Endodermal cell (in vitro differentiated cells): Measurements from ENCODE around the gene TAAR1. TPM values are rescaled to one million over a fixed set of nuclear protein-coding genes. Genes with fewer than 3 reads are reported as not detected.

Experiments
- DNase-seq: peaks from one replicate; pipeline ENCODE4 v3.0.0-alpha.2; 2017
- H3K27ac ChIP-seq: 2 replicates; pipeline ENCODE4 v1.5.1; 2013; ENCODE audit warnings: mild to moderate bottlenecking, low read depth, low read length, moderate library complexity
- H3K27me3 ChIP-seq: 2 replicates; pipeline ENCODE4 v1.6.1; 2013; ENCODE audit warnings: mild to moderate bottlenecking, low read length, moderate library complexity; ENCODE audit not compliant: insufficient read depth, control insufficient read depth, poor library complexity, severe bottlenecking
- H3K36me3 ChIP-seq: 2 replicates; pipeline ENCODE4 v1.7.0; 2013; ENCODE audit warnings: mild to moderate bottlenecking, low read length, moderate library complexity; ENCODE audit not compliant: control insufficient read depth, insufficient read depth
- H3K4me1 ChIP-seq: one replicate; pipeline ENCODE4 v1.7.0; 2013; ENCODE audit warnings: low read length; ENCODE audit not compliant: control insufficient read depth, insufficient read depth
- H3K4me3 ChIP-seq: 2 replicates; pipeline ENCODE4 v1.5.1; 2013; ENCODE audit warnings: mild to moderate bottlenecking, low read length, moderate library complexity
- H3K9ac ChIP-seq: 2 replicates; pipeline ENCODE4 v1.6.1; 2013; ENCODE audit warnings: mild to moderate bottlenecking, low read length, moderate library complexity; ENCODE audit not compliant: poor library complexity, severe bottlenecking; ENCODE audit errors: extremely low read depth
- H3K9me3 ChIP-seq: 2 replicates; pipeline ENCODE4 v1.6.1; 2013; ENCODE audit warnings: mild to moderate bottlenecking, low read length, moderate library complexity; ENCODE audit not compliant: control insufficient read depth
- H3K27ac Mint-ChIP-seq: 2 replicates; pipeline ENCODE4 v1.8.0; 2020; ENCODE audit warnings: mixed read lengths
- H3K27me3 Mint-ChIP-seq: 2 replicates; pipeline ENCODE4 v1.8.0; 2021; ENCODE audit warnings: mild to moderate bottlenecking, mixed read lengths; ENCODE audit not compliant: insufficient read depth
- H3K36me3 Mint-ChIP-seq: 2 replicates; pipeline ENCODE4 v1.8.0; 2020; ENCODE audit warnings: low read depth, mixed read lengths
- H3K4me1 Mint-ChIP-seq: 2 replicates; pipeline ENCODE4 v1.8.0; 2020; ENCODE audit warnings: mixed read lengths
- H3K4me3 Mint-ChIP-seq: 2 replicates; pipeline ENCODE4 v1.8.0; 2020; ENCODE audit warnings: mild to moderate bottlenecking, moderate library complexity, mixed read lengths
- H3K9me3 Mint-ChIP-seq: 2 replicates; pipeline ENCODE4 v1.8.0; 2020; ENCODE audit warnings: mild to moderate bottlenecking, mixed read lengths
- CTCF ChIP-seq: fragments of 200-600 bp; sonication (generic); conservative IDR thresholded peaks from 2 replicates; pipeline ENCODE4 v1.5.0; 2021; ENCODE audit warnings: antibody characterized with exemption, mild to moderate bottlenecking
- WGBS, 2 experiments: methylation state at CpG; one replicate each; pipeline versions ENCODE4 v1.1.5 to v1.1.7; 2013; ENCODE audit warnings: missing lambda C conversion rate in 2 of 2, mixed read lengths in 1 of 2; ENCODE audit not compliant: insufficient coverage in 1 of 2, insufficient read length in 1 of 2; 5-methylcytosine and 5-hydroxymethylcytosine counted together
- total RNA-seq, 2 donors: library from RNA; stranded (reverse); fragmentation: NEBNext Ultra II Directional in 1 of 2; extraction: Animal tissue kit (Norgen Biotek cat#: 25700) in 1 of 2; gene quantifications; 2 replicates in 1 of 2; 3 replicates in 1 of 2; pipeline ENCODE4 v1.2.1, GENCODE V29; 2021

The TAAR1 gene
- total RNA-seq, 2 donors from 2014 or later = not detected

DNA sequence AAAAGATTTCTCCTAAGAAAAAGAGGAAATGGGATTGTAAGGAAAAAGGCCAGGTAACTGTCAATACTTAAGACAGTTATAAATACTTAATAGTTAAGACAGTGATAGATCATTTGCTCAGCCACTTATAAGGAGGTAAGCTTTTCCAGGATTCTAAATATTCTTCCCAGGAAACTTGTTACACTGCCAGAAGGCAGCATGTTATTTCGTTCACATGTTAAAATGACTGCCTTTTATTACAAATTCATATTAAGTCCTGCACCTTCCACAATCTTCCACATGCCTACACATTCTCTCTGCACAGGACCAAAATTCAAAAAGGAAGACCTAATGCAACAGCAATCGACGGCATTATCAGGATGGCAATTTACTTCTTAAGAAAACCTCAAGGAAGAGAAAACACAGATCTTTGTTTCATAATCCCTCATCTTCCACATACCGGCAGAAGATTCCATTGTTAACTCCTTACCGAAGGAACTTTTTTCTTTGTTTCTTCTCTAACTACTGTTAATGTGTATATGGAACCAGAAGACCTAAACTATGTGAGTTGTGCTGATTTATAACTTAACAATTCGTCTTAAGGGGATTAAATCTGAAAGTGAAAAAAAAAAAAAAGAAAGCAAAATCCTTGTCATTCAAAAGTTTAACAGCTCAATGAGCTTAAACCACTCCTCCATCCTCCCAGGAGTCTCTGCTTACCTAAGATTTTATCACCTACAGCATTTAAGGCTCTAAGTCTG, 35.7 kb downstream of the TAAR1 start:
- Mint-ChIP-seq H3K27ac (no peak overlapping the region), H3K36me3 (no peaks in the 10 kb centered on the region), H3K4me1 (peaks cover 12% of the 10 kb centered on the region), H3K9me3 (peaks cover 18% of the 10 kb centered on the region), H3K4me3 (no peak overlapping the region), H3K27me3 (peaks cover 63% of the 10 kb centered on the region)
- Histone ChIP-seq H3K36me3 (no peaks in the 10 kb centered on the region), H3K9me3 (no peaks in the 10 kb centered on the region), H3K27me3 (peaks cover 50% of the 10 kb centered on the region), H3K4me3 (no peak overlapping the region), H3K4me1 (no peaks in the 10 kb centered on the region), H3K9ac (no peak overlapping the region), H3K27ac (no peak overlapping the region)
- no peak for TF ChIP-seq CTCF
- WGBS, 2 experiments = 43 to 100% methylated on average over 1 to 5 of the region's 6 CpGs
- no peak for DNase-seq

DNA sequence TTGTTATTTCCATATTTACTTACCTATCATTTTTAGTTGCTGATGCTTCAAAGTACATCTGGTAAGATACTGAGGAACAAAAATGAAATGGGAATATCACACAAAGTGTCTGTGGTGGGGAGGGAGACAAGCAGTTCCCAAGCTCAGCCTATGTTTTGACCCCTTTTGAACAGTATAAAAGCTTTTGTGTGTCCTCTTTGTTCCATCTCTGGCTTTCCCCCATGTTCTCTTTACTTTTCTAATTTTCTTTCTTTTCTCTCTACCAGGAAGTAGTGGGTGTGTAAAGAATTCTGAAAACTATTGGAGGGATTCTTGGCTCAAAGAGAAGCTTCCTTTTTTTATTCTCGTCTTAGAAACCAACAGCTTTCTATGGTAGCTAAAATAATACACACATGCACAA, 42.3 kb downstream of the TAAR1 start:
- peaks cover 6% of the 10 kb centered on the region for H3K4me1 Mint-ChIP-seq
- no peaks in the 10 kb centered on the region for H3K36me3 Mint-ChIP-seq
- no peak overlapping the region for H3K27ac Mint-ChIP-seq
- Histone ChIP-seq H3K36me3 (no peaks in the 10 kb centered on the region), H3K27ac (no peak overlapping the region), H3K4me3 (no peak overlapping the region), H3K27me3 (peaks cover 27% of the 10 kb centered on the region), H3K9ac (no peak overlapping the region), H3K9me3 (no peaks in the 10 kb centered on the region), H3K4me1 (no peaks in the 10 kb centered on the region)
- no peak overlapping the region for H3K4me3 Mint-ChIP-seq
- TF ChIP-seq CTCF = no peak
- DNase-seq = no peak
- H3K27me3 Mint-ChIP-seq = peaks cover 35% of the 10 kb centered on the region
- no peaks in the 10 kb centered on the region for H3K9me3 Mint-ChIP-seq
- WGBS, 2 experiments = 81% methylated on average over 1 of the region's 1 CpG; no CpG with 5 or more reads in 1 of the 2 experiments

DNA sequence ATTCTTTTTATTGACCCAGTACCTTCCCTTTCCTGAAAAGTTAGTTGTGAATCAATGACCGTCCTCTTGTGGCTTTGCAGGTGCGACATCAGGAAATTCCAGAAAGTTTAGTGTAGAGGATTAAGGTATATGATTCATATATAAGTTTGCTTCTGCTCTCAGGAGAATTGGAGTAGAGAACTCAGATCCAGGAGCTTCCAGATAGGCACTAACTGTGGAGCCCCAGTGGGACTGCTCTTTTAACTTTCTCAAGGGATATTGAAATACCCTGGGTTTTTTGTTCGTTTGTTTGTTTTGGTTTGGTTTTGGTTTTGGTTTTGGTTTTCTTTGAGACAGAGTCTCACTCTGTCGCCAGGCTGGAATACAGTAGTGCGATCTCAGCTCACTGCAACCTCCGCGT, 44.4 kb downstream of the TAAR1 start:
- H3K27ac ChIP-seq = no peak overlapping the region
- no peak overlapping the region for H3K27ac Mint-ChIP-seq
- peaks cover 6% of the 10 kb centered on the region for H3K4me1 Mint-ChIP-seq
- H3K27me3 Mint-ChIP-seq = peaks cover 17% of the 10 kb centered on the region
- peaks cover 8% of the 10 kb centered on the region for H3K27me3 ChIP-seq
- no peak overlapping the region for H3K4me3 Mint-ChIP-seq
- no peaks in the 10 kb centered on the region for H3K9me3 ChIP-seq
- H3K4me1 ChIP-seq = no peaks in the 10 kb centered on the region
- DNase-seq = no peak
- no peak overlapping the region for H3K4me3 ChIP-seq
- H3K36me3 Mint-ChIP-seq = no peaks in the 10 kb centered on the region
- no peaks in the 10 kb centered on the region for H3K9me3 Mint-ChIP-seq
- TF ChIP-seq CTCF = no peak
- H3K9ac ChIP-seq = no peak overlapping the region
- 89 to 100% methylated on average over 1 to 6 of the region's 7 CpGs for WGBS, 2 experiments
- no peaks in the 10 kb centered on the region for H3K36me3 ChIP-seq
